SK-N-MC (cell line): Measurements from ENCODE around the gene CTDSP1.

Source experiments
- EZH2 ChIP-seq: fragments of 200-600 bp; sonication (generic); IDR thresholded peaks from one replicate; pipeline ENCODE4 v1.6.1; 2017; ENCODE audit warnings: antibody characterized with exemption
- FOXP2 ChIP-seq: optimal IDR thresholded peaks from 2 replicates; pipeline ENCODE3; 2011; ENCODE audit warnings: mild to moderate bottlenecking, moderate library complexity; ENCODE audit not compliant: insufficient read depth; ENCODE audit errors: extremely low read length, control extremely low read depth
- POLR2AphosphoS5 ChIP-seq: IDR thresholded peaks from 2 replicates; pipeline ENCODE4 v1.6.1; 2012; ENCODE audit warnings: mild to moderate bottlenecking, low read depth, low read length, borderline replicate concordance

GRCh38 chr2:218404351-218405085, 4.8 kb downstream of the CTDSP1 start:
- TF ChIP-seq POLR2AphosphoS5 (no peak), EZH2 (no peak), FOXP2 (no peak)
